ENCODE results near the gene GDF15. TPM values are rescaled to one million over a fixed set of nuclear protein-coding genes. Genes with fewer than 3 reads are reported as not detected.

Gene GDF15
- polyA plus RNA-seq, 5 donors, result 17.9 to 43.4 (median 21.5) TPM

Other genes with a start within 250 kb of the GDF15 start
- gene PIK3R2, start 233.0 kb upstream of the GDF15 start, polyA plus RNA-seq (ENCODE audit: insufficient read depth in 1 of 5, insufficient read length in 5 of 5, low replicate concordance in 1 of 5), result 10 to 100 TPM; 20.7 to 57.0 (median 27.6) TPM
- 10 to 100 TPM in 3 of 5 donors, 1 to 10 TPM in 2; 9.1 to 25.8 (median 10.9) TPM for gene IFI30, start 212.3 kb upstream of the GDF15 start, polyA plus RNA-seq (ENCODE audit: insufficient read depth in 1 of 5, insufficient read length in 5 of 5, low replicate concordance in 1 of 5)
- gene MPV17L2, start 192.9 kb upstream of the GDF15 start, polyA plus RNA-seq (ENCODE audit: insufficient read depth in 1 of 5, insufficient read length in 5 of 5, low replicate concordance in 1 of 5), result 10 to 100 TPM in 1 of 5 donors, 1 to 10 TPM in 4; 5.2 to 10.4 (median 6.3) TPM
- gene RAB3A, start 182.1 kb upstream of the GDF15 start, polyA plus RNA-seq (ENCODE audit: insufficient read depth in 1 of 5, insufficient read length in 5 of 5, low replicate concordance in 1 of 5), result 1 to 10 TPM; 3.0 to 6.2 (median 5.3) TPM
- gene PDE4C, start 159.7 kb upstream of the GDF15 start, polyA plus RNA-seq (ENCODE audit: insufficient read depth in 1 of 5, insufficient read length in 5 of 5, low replicate concordance in 1 of 5), result 1 to 10 TPM; 1.3 to 3.3 (median 1.9) TPM
- gene IQCN, start 111.7 kb upstream of the GDF15 start, polyA plus RNA-seq (ENCODE audit: insufficient read depth in 1 of 5, insufficient read length in 5 of 5, low replicate concordance in 1 of 5), result 1 to 10 TPM; 3.7 to 9.3 (median 6.7) TPM
- 100 to 1,000 TPM in 2 of 5 donors, 10 to 100 TPM in 3; 44.7 to 152 (median 94.6) TPM for gene JUND, start 104.5 kb upstream of the GDF15 start, polyA plus RNA-seq (ENCODE audit: insufficient read depth in 1 of 5, insufficient read length in 5 of 5, low replicate concordance in 1 of 5)
- gene LSM4, start 63.1 kb upstream of the GDF15 start, polyA plus RNA-seq (ENCODE audit: insufficient read depth in 1 of 5, insufficient read length in 5 of 5, low replicate concordance in 1 of 5), result 100 to 1,000 TPM in 1 of 5 donors, 10 to 100 TPM in 4; 73.3 to 103 (median 79.9) TPM
- gene PGPEP1, start 45.6 kb upstream of the GDF15 start, polyA plus RNA-seq (ENCODE audit: insufficient read depth in 1 of 5, insufficient read length in 5 of 5, low replicate concordance in 1 of 5), result 10 to 100 TPM; 13.0 to 25.3 (median 20.2) TPM
- 1 to 10 TPM in 4 of 5 donors, under 1 TPM in 1; 0.80 to 2.3 (median 1.6) TPM for gene LRRC25, start 11.5 kb downstream of the GDF15 start, polyA plus RNA-seq (ENCODE audit: insufficient read depth in 1 of 5, insufficient read length in 5 of 5, low replicate concordance in 1 of 5)
- gene SSBP4, start 33.2 kb downstream of the GDF15 start, polyA plus RNA-seq (ENCODE audit: insufficient read depth in 1 of 5, insufficient read length in 5 of 5, low replicate concordance in 1 of 5), result 100 to 1,000 TPM in 1 of 5 donors, 10 to 100 TPM in 4; 48.4 to 133 (median 73.2) TPM
- gene ISYNA1, start 52.0 kb downstream of the GDF15 start, polyA plus RNA-seq (ENCODE audit: insufficient read depth in 1 of 5, insufficient read length in 5 of 5, low replicate concordance in 1 of 5), result 100 to 1,000 TPM in 3 of 5 donors, 10 to 100 TPM in 2; 87.8 to 211 (median 117) TPM
- gene ELL, start 135.9 kb downstream of the GDF15 start, polyA plus RNA-seq (ENCODE audit: insufficient read depth in 1 of 5, insufficient read length in 5 of 5, low replicate concordance in 1 of 5), result 10 to 100 TPM in 2 of 5 donors, 1 to 10 TPM in 3; 6.9 to 12.4 (median 9.0) TPM
- 100 to 1,000 TPM; 161 to 287 (median 204) TPM for gene FKBP8, start 157.4 kb downstream of the GDF15 start, polyA plus RNA-seq (ENCODE audit: insufficient read depth in 1 of 5, insufficient read length in 5 of 5, low replicate concordance in 1 of 5)
- 10 to 100 TPM; 65.2 to 89.5 (median 73.3) TPM for gene KXD1, start 171.7 kb downstream of the GDF15 start, polyA plus RNA-seq (ENCODE audit: insufficient read depth in 1 of 5, insufficient read length in 5 of 5, low replicate concordance in 1 of 5)
- gene UBA52, start 185.7 kb downstream of the GDF15 start, polyA plus RNA-seq (ENCODE audit: insufficient read depth in 1 of 5, insufficient read length in 5 of 5, low replicate concordance in 1 of 5), result 1,000 to 10,000 TPM in 1 of 5 donors, 100 to 1,000 TPM in 4; 870 to 1,083 (median 885) TPM
- gene REX1BD, start 202.6 kb downstream of the GDF15 start, polyA plus RNA-seq (ENCODE audit: insufficient read depth in 1 of 5, insufficient read length in 5 of 5, low replicate concordance in 1 of 5), result 10 to 100 TPM; 20.5 to 52.2 (median 24.2) TPM
- gene CRLF1, start 220.6 kb downstream of the GDF15 start, polyA plus RNA-seq (ENCODE audit: insufficient read depth in 1 of 5, insufficient read length in 5 of 5, low replicate concordance in 1 of 5), result 100 to 1,000 TPM; 178 to 372 (median 239) TPM
- 10 to 100 TPM; 24.7 to 44.5 (median 32.4) TPM for gene TMEM59L, start 226.7 kb downstream of the GDF15 start, polyA plus RNA-seq (ENCODE audit: insufficient read depth in 1 of 5, insufficient read length in 5 of 5, low replicate concordance in 1 of 5)